Measurements from ENCODE around the gene BPIFA2.

GRCh38 chr20:33131949-33132473 is 35.9 kb upstream of the BPIFA2 start:
- TF ChIP-seq CTCF (IDR thresholded peaks at IDR 0.05; ENCODE audit: low read depth, low read length) (no peak), EZH2phosphoT487 (IDR thresholded peaks at IDR 0.05; ENCODE audit: low read depth) (no peak)

Measured in OCI-LY3 (cell line).